Articular chondrocyte of knee joint (primary cell): ENCODE measurements around the gene AIP. TPM values are rescaled to one million over a fixed set of nuclear protein-coding genes. Genes with fewer than 3 reads are reported as not detected.

Source experiments
- small RNA-seq: library from RNA; depleted of rRNA; stranded (forward); fragments of <200 nt; gene quantifications from one replicate; pipeline ENCODE3, GENCODE V24; 2012
- total RNA-seq: library from RNA; depleted of rRNA; stranded (reverse); fragments of >200 nt; gene quantifications from 2 replicates; pipeline ENCODE4 v1.2.3, GENCODE V29; 2012

Gene AIP
- 35.5 and 38.2 TPM in 2 replicates for total RNA-seq

DNA sequence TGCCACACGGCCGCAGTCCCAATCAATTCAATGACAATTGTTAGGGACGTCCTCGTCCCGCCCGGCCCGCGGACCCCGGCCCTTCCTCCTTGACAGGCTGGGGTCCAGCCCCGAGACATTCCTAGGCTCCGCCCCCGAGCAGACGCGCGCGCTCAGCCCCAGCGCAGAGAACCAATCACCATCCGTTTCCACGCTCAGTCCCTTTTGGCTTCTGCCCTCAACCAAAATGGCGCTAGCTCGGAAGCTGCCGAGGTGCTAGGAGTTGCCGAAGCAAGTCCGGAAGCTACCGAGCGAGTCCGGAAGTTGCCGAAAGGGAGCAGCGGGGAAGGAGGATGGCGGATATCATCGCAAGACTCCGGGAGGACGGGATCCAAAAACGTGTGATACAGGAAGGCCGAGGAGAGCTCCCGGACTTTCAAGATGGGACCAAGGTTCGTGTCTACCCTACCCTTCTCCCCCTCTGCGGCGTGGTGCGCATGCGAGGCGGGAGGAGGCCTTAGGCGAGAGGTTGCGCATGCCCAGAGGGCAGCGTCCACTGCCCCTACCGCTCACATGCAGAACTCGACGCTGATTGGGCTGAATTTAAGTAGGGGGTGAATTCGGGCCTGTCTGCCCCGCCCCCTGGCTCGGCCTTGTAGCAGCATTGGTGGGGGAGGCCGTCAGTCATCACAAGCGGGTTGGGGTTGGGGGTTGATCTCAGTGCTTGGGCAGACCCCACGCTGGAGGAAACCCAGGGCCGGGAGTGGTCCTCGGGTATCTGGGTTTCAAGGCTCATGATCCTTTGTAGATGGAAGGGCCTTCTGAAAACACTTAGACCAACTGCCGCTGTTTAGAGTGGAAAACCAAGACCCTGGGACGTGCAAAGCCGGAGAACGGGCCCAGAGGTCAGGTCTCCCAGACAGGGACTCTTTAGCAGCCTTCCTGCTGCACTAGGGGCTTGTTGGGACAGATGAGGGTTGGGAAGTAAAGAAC is at the start of gene AIP:
Gene AIP, plus strand, starts transcription at position 200 of the 972 bp plus-strand sequence. Its CDS starts 133 bp downstream, at position 333.

DNA sequence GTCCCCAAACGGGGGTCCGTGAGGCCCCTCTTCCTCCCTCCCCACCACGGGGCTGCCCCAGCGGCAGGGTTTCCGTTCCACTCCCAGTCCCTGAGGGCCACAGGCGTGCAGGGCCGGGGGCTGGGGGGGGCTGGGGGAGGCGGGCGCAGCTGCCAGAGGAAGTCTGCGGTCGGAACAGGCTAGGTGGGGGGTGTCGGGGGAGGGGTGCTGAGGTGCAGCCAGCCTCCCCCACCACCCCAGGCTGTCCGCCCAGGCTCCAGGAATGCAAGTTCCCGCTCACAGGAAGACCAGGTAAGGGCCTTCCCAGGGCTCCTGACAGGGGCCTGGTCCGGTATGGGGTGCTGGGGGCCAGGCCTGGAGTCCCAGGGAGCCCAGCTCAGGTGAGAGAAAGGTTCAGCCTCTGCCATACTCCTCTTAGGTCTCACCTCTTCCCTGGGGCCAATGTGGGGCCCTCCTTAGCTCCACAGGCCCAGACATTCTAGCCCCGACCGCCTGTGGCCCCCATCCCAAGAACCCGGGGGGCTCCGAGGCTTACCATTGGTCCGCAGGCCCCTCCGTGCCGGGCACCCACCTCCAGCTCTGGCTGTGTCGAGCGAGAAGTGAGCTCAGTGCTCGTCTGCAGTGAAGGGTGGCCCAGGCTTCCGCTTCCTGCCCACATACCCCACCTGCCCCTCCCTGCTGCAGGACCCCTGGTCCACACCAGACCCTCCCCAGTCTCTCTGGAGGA is 45.6 kb upstream of the AIP start, which contains the start of gene PTPRCAP:
Gene PTPRCAP, minus strand, starts transcription at position 601 of the 727 bp plus-strand sequence. Its CDS starts 63 bp downstream, at position 538.

DNA sequence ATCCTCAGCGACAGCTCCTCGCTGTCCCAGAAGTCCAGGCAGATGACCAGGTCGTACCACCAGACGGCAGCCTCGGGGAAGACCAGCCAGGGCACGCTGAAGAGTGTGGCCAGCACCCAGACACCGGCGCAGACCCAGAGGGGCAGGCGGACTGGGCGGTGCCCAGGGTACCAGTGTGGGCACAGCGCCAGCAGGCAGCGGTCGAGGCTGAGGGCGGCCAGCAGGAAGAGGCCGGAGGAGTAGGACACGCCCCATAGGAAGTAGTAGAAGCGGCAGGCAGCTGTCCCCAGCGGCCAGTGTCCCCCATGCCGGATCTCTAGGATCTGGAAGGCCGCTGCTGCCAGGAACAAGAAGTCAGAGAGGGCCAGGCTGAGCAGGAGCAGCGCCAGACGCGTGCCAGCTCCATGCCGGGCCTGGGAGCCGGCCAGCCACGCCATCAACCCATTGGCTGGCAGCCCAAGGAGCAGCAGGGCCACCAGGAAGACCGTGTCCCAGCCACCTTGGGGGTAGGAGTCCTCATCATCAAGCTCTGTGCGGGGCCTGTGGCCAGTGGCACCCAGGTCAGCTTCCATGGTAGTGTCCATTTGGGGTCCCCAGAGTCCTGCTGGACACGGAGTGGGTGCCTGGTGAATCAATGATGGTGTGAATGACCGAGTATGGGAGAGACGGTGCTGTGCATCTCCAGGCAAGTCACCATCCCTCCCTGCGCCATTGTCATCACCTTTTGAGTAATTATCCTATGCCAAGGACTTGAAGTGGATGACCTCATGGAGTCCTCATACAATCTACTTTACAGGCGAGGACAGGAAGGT is 30.5 kb upstream of the AIP start, which contains the start of gene GPR152:
Gene GPR152, minus strand, starts transcription at position 589 of the 812 bp plus-strand sequence. Its CDS starts 5 bp downstream, at position 584.

DNA sequence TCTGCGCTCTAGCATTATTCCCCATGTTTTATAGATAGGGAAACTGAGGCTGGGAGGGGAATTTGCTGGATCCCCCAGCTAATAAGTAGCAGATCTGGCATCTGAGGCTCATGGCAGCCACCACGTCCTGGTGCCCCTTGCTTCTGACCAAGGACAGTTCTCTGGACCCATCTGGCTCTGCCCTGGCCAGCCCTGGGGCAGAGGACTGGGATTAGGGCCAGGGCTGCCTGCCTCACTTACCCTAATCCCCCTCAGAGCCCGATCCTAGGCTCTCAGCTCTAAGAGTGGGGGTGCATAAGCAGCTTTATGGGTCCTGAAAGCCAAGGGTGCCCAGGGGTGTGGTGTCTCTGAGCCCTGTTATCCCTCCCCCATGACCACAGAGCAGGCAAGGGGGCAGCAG is 27.8 kb upstream of the AIP start, which contains the start of gene CABP4:
Gene CABP4, plus strand, starts transcription at position 301 of the 400 bp plus-strand sequence. Its CDS starts 70 bp downstream, at position 371.

DNA sequence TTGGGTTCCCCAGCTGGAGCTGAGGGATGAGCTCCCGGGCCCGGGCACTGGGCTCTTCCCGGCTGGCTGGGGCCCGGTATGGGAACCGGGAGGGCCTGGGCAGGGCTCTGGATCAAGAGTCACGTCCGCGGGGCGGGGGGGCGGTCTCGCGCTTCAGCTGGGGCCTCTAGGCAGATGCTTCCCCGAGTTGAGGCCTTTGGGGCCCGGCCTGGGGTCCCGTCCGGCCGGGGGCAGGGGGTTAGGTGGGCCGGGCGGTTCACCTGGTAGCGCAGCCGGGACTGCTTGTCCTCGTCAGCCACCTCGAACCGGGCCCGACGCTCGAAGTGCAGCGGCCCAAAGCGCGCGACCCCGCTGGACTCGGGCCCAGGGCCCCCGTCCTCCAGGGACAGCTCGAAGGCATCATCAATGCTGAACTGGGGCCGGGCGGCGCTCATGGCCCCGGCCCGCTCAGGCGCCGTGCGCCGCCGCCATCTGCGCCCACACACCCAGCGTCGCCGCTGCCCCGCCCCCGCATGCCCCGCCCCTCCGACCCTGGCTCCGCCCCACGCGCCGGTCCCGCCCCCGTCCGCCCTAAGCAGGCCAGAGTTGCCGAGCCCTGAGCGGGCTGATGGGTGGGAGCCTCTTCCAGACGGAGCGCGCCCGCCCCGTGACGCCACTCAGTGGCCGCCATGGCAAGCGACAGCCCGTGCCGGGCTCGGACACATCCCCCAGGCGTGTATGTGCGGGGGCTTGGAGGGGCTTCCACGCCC is 13.9 kb upstream of the AIP start, which contains the start of gene TMEM134:
Gene TMEM134, minus strand, starts transcription at position 493 of the 749 bp plus-strand sequence. Its CDS starts 59 bp downstream, at position 434.

DNA sequence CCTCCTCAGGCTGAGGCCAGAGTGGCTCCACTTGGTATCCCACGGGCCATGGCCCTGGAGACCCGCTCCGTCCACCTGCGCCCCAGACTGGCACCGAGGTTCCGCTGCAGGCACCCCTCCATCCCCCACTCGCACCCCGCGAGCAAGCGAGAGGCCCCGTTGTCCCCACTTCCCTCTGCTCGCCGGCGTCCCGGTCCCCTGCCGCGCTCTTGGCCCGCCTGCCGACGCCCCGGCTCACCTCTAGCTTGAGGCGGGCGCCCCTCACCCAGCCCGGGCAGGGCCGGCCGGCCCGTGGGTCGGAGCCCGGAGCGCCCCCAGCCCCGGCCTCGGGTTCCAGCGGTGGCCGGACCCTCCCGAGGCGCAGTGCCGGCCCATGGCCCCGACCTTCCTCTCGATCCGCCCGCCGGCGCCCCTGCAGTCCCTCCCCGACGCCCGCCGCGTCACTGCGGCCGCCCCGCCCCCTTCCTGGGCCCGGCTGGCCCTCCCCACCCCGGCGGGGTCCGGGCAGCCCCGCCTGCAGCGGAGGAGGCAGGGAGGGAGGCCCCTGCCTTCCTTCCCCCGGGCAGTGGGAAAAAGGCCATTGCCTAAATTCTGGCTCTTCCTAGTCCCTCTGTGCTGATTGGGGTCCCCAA is 22.2 kb downstream of the AIP start, which contains the start of gene PITPNM1:
Gene PITPNM1, minus strand, starts transcription at position 414 of the 632 bp plus-strand sequence. CDS start 1,183 bp downstream, outside the sequence.

DNA sequence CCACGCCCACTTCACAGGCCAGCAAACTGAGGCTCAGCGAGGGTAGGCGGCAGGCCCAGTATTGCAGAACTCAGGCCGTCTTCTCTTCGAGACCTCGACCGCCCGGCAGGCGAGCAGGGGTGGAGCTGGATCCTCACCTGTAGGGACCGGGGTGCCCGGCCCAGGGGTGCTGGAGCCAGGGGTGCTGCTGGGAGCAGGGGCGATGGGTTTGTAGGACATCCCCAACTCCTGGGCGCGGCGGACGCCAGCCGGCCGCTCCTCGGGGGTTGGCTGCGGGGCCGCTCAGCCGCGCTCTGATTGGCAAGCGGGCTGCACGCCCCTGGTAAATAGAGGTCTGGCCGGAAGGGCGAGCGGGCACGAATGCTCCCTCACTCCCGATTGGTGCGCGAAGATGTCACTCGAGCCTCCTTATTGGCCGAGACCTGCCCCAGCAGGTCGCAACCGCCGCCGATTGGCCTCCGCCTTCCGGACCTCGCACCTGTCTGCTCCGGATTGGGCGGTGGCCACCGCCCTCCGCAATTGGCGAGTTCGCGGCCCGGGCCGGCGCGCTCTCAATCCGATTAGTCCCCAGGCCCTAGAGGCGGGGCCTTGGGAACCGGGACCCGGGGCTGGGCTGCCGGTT is 25.1 kb downstream of the AIP start, which contains the start of gene CDK2AP2:
Gene CDK2AP2, minus strand, starts transcription at position 299 of the 622 bp plus-strand sequence. Its CDS starts 80 bp downstream, at position 219.

DNA sequence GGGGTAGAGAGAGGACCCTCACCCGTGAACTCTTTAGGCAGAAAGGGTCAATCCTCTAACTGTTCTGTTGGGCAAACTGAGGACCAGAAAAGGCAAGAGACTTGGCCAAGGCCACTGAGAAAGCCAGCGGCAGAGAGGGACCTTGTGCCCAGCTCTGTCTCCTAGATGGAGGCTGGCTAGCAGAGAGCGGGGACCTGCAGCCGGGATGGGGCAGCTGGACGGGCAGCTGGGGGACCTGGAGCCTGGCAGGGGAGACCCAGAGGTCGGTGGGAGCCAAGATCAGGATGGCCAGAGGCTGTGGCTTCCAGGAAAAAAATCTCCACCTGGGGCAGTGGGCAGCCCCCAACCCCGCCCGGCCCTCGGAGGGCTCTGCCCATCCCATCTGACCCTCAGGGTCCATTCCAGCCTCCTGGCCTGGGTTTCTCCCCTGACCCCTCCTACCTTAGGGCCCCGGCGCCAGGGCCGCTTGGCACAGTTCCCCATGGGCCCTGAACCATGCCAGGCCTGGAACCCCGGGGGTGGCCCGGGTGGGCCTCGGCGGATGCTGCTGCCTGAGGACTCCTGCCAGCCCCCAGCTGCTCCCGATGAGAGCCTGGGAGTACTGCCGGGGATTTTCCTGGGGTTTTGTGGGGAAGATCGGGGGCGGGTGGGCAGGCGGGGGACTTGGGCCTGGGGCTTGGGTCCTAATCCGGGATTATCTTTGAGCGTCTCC is 40.2 kb downstream of the AIP start, which contains the start of gene CABP2:
Gene CABP2, minus strand, starts transcription at position 603 of the 712 bp plus-strand sequence. Its CDS starts 120 bp downstream, at position 483.

Small RNAs within 50 kb of the gene (small RNA-seq; reads per million reads assigned to genes)
- gene MIR6752, result not detected

Other genes starting within 250 kb of the AIP start
- gene GRK2, start 216.6 kb upstream of the AIP start, total RNA-seq, result 16.9 and 19.1 TPM in 2 replicates
- gene ANKRD13D, start 193.7 kb upstream of the AIP start, total RNA-seq, result 18.8 and 23.9 TPM in 2 replicates
- 15.8 and 19.3 TPM in 2 replicates for gene SSH3, start 179.5 kb upstream of the AIP start, total RNA-seq
- 41.8 and 49.8 TPM in 2 replicates for gene POLD4, start 129.5 kb upstream of the AIP start, total RNA-seq
- gene CLCF1, start 109.4 kb upstream of the AIP start, total RNA-seq, result 8.8 and 9.4 TPM in 2 replicates
- 5.5 and 6.4 TPM in 2 replicates for gene RAD9A, start 91.0 kb upstream of the AIP start, total RNA-seq
- 131 and 138 TPM in 2 replicates for gene PPP1CA, start 81.2 kb upstream of the AIP start, total RNA-seq
- gene TBC1D10C, start 78.9 kb upstream of the AIP start, total RNA-seq, result not detected in 2 replicates
- gene CARNS1, start 67.3 kb upstream of the AIP start, total RNA-seq, result 0.97 and 1.2 TPM in 2 replicates
- 33.2 and 35.3 TPM in 2 replicates for gene RPS6KB2, start 54.5 kb upstream of the AIP start, total RNA-seq
- gene PTPRCAP, start 45.3 kb upstream of the AIP start, total RNA-seq, result 0.11 and 0.26 TPM in 2 replicates
- gene CORO1B, start 39.5 kb upstream of the AIP start, total RNA-seq, result 59.1 and 86.2 TPM in 2 replicates
- not detected in 2 replicates for gene GPR152, start 30.3 kb upstream of the AIP start, total RNA-seq
- 0.11 TPM in 1 of 2 replicates, not detected in the other for gene CABP4, start 27.7 kb upstream of the AIP start, total RNA-seq
- gene TMEM134, start 13.8 kb upstream of the AIP start, total RNA-seq, result 20.3 and 28.2 TPM in 2 replicates
- 15.5 and 17.0 TPM in 2 replicates for gene PITPNM1, start 22.3 kb downstream of the AIP start, total RNA-seq
- gene CDK2AP2, start 25.1 kb downstream of the AIP start, total RNA-seq, result 13.6 and 13.7 TPM in 2 replicates
- not detected in 2 replicates for gene CABP2, start 40.4 kb downstream of the AIP start, total RNA-seq
- gene GSTP1, start 100.8 kb downstream of the AIP start, total RNA-seq, result 444 and 488 TPM in 2 replicates
- gene NDUFV1, start 123.9 kb downstream of the AIP start, total RNA-seq, result 99.6 and 138 TPM in 2 replicates
- gene NUDT8, start 146.9 kb downstream of the AIP start, total RNA-seq, result 2.9 and 5.8 TPM in 2 replicates
- gene TBX10, start 156.7 kb downstream of the AIP start, total RNA-seq, result not detected in 2 replicates
- gene ACY3, start 167.7 kb downstream of the AIP start, total RNA-seq, result not detected in 2 replicates
- not detected in 2 replicates for gene ALDH3B2, start 191.6 kb downstream of the AIP start, total RNA-seq